Measurements from ENCODE around the gene ACTR3.

ACTR3 gene

GRCh38 chr2:113974727-113975126, 84.8 kb downstream of the ACTR3 start:
- no peaks in the 10 kb centered on the region for H3K4me1 ChIP-seq (ENCODE audit: low read depth, poor library complexity, severe bottlenecking)
- H3K4me3 ChIP-seq (IDR thresholded peaks at IDR 0.05; ENCODE audit: insufficient read depth, low read depth, low read length), result no peak overlapping the region
- H3K9ac ChIP-seq, result no peak overlapping the region
- no peaks in the 10 kb centered on the region for H3K79me2 ChIP-seq (ENCODE audit: insufficient read depth, low read depth)
- no peak overlapping the region for H3K27ac ChIP-seq
- H3K36me3 ChIP-seq (ENCODE audit: insufficient read depth), result no peaks in the 10 kb centered on the region
- no peak overlapping the region for H2AFZ ChIP-seq (ENCODE audit: low read depth)
- no peaks in the 10 kb centered on the region for H4K20me1 ChIP-seq (ENCODE audit: insufficient read depth)
- H3K4me2 ChIP-seq, result no peak overlapping the region
- H3K27me3 ChIP-seq (ENCODE audit: insufficient read depth, low read depth), result no peaks in the 10 kb centered on the region
- TF ChIP-seq, protein P1, sequence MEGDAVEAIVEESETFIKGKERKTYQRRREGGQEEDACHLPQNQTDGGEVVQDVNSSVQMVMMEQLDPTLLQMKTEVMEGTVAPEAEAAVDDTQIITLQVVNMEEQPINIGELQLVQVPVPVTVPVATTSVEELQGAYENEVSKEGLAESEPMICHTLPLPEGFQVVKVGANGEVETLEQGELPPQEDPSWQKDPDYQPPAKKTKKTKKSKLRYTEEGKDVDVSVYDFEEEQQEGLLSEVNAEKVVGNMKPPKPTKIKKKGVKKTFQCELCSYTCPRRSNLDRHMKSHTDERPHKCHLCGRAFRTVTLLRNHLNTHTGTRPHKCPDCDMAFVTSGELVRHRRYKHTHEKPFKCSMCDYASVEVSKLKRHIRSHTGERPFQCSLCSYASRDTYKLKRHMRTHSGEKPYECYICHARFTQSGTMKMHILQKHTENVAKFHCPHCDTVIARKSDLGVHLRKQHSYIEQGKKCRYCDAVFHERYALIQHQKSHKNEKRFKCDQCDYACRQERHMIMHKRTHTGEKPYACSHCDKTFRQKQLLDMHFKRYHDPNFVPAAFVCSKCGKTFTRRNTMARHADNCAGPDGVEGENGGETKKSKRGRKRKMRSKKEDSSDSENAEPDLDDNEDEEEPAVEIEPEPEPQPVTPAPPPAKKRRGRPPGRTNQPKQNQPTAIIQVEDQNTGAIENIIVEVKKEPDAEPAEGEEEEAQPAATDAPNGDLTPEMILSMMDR (conservative IDR thresholded peaks at IDR 0.05; ENCODE audit: low read depth, low read length), result no peak

GRCh38 chr2:113976277-113976928, 86.5 kb downstream of the ACTR3 start:
- Histone ChIP-seq H3K9ac (no peak overlapping the region), H3K36me3 (ENCODE audit: insufficient read depth) (no peaks in the 10 kb centered on the region), H3K4me2 (no peak overlapping the region), H2AFZ (ENCODE audit: low read depth) (no peak overlapping the region), H4K20me1 (ENCODE audit: insufficient read depth) (no peaks in the 10 kb centered on the region), H3K4me3 (IDR thresholded peaks at IDR 0.05; ENCODE audit: insufficient read depth, low read depth, low read length) (no peak overlapping the region), H3K79me2 (ENCODE audit: insufficient read depth, low read depth) (no peaks in the 10 kb centered on the region), H3K27me3 (ENCODE audit: insufficient read depth, low read depth) (no peaks in the 10 kb centered on the region), H3K4me1 (ENCODE audit: low read depth, poor library complexity, severe bottlenecking) (no peaks in the 10 kb centered on the region), H3K27ac (no peak overlapping the region)
- TF ChIP-seq, protein P1 (conservative IDR thresholded peaks at IDR 0.05; ENCODE audit: low read depth, low read length), result no peak

DNA sequence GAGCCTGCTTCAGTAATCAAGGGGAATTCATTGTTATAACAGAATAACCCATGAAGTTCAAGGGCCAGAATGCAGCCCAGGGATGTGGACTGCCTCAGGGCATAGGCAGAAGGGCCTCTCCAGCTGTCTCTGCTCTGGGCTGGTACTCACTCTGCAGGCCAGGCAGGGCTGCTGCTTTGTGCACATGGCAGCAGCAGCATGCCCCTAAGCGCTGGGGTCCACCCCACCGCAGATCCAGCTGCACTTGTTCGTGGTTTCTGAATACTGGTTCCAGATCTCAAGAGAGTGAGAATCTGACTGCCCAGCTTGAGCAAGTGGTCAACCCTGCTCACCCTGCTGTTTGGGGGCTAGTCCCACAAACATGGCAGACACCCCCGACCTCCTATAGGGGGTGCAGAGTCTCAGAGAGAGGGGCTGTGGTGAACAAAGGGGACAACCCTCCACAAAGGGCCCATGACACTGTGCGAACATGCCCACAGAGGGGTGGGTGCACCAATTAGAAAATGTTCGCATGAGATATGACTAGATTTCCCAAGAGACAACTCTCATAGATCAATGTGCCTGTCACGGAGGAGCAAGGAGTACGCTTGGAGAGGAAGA, 87.3 kb downstream of the ACTR3 start:
- Histone ChIP-seq H3K79me2 (ENCODE audit: insufficient read depth, low read depth) (no peaks in the 10 kb centered on the region), H3K36me3 (ENCODE audit: insufficient read depth) (no peaks in the 10 kb centered on the region), H3K4me2 (no peak overlapping the region), H4K20me1 (ENCODE audit: insufficient read depth) (no peaks in the 10 kb centered on the region), H3K27me3 (ENCODE audit: insufficient read depth, low read depth) (no peaks in the 10 kb centered on the region), H3K27ac (no peak overlapping the region), H3K4me1 (ENCODE audit: low read depth, poor library complexity, severe bottlenecking) (no peaks in the 10 kb centered on the region), H2AFZ (ENCODE audit: low read depth) (no peak overlapping the region), H3K9ac (no peak overlapping the region), H3K4me3 (IDR thresholded peaks at IDR 0.05; ENCODE audit: insufficient read depth, low read depth, low read length) (no peak overlapping the region)
- TF ChIP-seq, protein P1 (conservative IDR thresholded peaks at IDR 0.05; ENCODE audit: low read depth, low read length), result no peak

GRCh38 chr2:113977660-113978523, 88.0 kb downstream of the ACTR3 start:
- Histone ChIP-seq H3K4me1 (ENCODE audit: low read depth, poor library complexity, severe bottlenecking) (no peaks in the 10 kb centered on the region), H3K27ac (no peak overlapping the region), H3K4me2 (no peak overlapping the region)

More at GRCh38 chr2:113977660-113978523, 88.0 kb downstream of the ACTR3 start:
- no peak overlapping the region for H3K4me3 ChIP-seq (IDR thresholded peaks at IDR 0.05; ENCODE audit: insufficient read depth, low read depth, low read length)
- H2AFZ ChIP-seq (ENCODE audit: low read depth), result no peak overlapping the region
- no peaks in the 10 kb centered on the region for H3K79me2 ChIP-seq (ENCODE audit: insufficient read depth, low read depth)
- H4K20me1 ChIP-seq (ENCODE audit: insufficient read depth), result no peaks in the 10 kb centered on the region
- H3K27me3 ChIP-seq (ENCODE audit: insufficient read depth, low read depth), result no peaks in the 10 kb centered on the region
- TF ChIP-seq, protein P1 (conservative IDR thresholded peaks at IDR 0.05; ENCODE audit: low read depth, low read length), result peak; percentile 32; the same call in 1 of the 2 replicates
- H3K9ac ChIP-seq, result no peak overlapping the region
- H3K36me3 ChIP-seq (ENCODE audit: insufficient read depth), result no peaks in the 10 kb centered on the region

All from KMS-11 (cell line).